Ascending aorta (tissue), 2 donors: ENCODE results near the gene DIP2A. TPM values are rescaled to one million over a fixed set of nuclear protein-coding genes. Genes with fewer than 3 reads are reported as not detected.
"Not testable (repeated sequence)": the region's sequence is repeated elsewhere in the genome, so short reads cannot be mapped to it uniquely, and the experiment has no call there.

Source experiments
- DNase-seq, 2 donors: peaks; one replicate each; pipeline ENCODE4 v3.0.0-alpha.2; 2019; ENCODE audit warnings: low spot score in 2 of 2
- H3K27ac ChIP-seq, 2 donors: fragments of 200-600 bp; sonication (generic); one replicate each; pipeline ENCODE4 v1.5.1; 2016 to 2017; ENCODE audit warnings: mild to moderate bottlenecking in 1 of 2
- H3K27me3 ChIP-seq: fragments of 200-600 bp; sonication (generic); one replicate; pipeline ENCODE4 v1.5.1; 2017
- H3K36me3 ChIP-seq, 2 donors: fragments of 200-600 bp; sonication (generic); one replicate each; pipeline ENCODE4 v1.5.1; 2016
- H3K4me1 ChIP-seq, 2 donors: fragments of 200-600 bp; sonication (generic); one replicate each; pipeline ENCODE4 v1.5.1; 2016 to 2017; ENCODE audit warnings: mild to moderate bottlenecking in 1 of 2
- H3K4me3 ChIP-seq, 2 donors: fragments of 200-600 bp; sonication (generic); one replicate each; pipeline ENCODE4 v1.5.1; 2016 to 2017; ENCODE audit warnings: mild to moderate bottlenecking in 1 of 2
- H3K9me3 ChIP-seq, 2 donors: fragments of 200-600 bp; sonication (generic); one replicate each; pipeline ENCODE4 v1.5.1; 2016
- CTCF ChIP-seq, 3 experiments: fragments of 200-600 bp in 2 of 3; fragments of 450-650 bp in 1 of 3; sonication (generic) in 2 of 3; IDR thresholded peaks; one replicate each; pipeline ENCODE4 v1.5.1; 2016 to 2019; ENCODE audit warnings: antibody characterized with exemption in 3 of 3, mild to moderate bottlenecking in 1 of 3, moderate library complexity in 1 of 3
- intact Hi-C: fragments of 100-400 bp; cut with DNase I; formaldehyde crosslinking; loops from one replicate; pipeline ENCODE4 v1.15.1; 2023
- total RNA-seq: library from RNA; depleted of rRNA; stranded (reverse); fragments of >200 nt; gene quantifications from one replicate; pipeline ENCODE4 v1.1.0, GENCODE V29; 2016

Gene DIP2A
- total RNA-seq, 1 donor from 2014 or later = 72.8 TPM

- no peaks in the 10 kb centered on the region for H3K9me3 ChIP-seq
- peak in 1 of 2 donors; percentile 70 for DNase-seq
- peak overlapping the region; percentile 74 to 83 for H3K27ac ChIP-seq
- no peak for TF ChIP-seq CTCF (IDR thresholded peaks at IDR 0.05)
- intact Hi-C loops = loop anchor here (5.0 kb wide), 1 partner anchor 232 kb away; the partner anchor contains the start of gene LSS
- peak overlapping the region; percentile 89 to 98 for H3K4me3 ChIP-seq
- peaks cover 0 to 17% of the 10 kb centered on the region in 2 donors for H3K4me1 ChIP-seq
- no peaks in the 10 kb centered on the region for H3K36me3 ChIP-seq
- H3K27me3 ChIP-seq = no peaks in the 10 kb centered on the region
Observed at GRCh38 chr21:46459356-46460112, 843 bp downstream of the DIP2A start.

DNA sequence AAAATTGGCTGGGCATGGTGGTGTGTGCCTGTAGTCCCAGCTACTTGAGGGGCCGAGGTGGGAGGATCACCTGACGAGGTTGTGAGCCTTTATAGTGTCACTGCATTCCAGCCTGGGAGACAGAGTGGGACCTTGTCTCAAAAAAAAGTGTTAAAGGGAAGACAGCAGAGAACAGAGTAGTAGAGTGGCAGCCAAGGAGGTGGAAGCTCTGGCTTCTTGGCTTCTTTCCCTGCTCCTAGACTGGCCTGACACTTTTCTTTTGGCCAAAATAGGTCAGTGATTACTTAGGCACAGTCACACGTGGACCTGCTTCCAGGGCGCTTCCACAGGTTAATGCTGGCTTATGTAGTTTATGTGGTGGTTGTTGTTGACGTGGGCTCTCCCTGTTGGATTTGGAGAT, 3.2 kb downstream of the DIP2A start:
- Histone ChIP-seq H3K36me3 (no peaks in the 10 kb centered on the region), H3K4me3 (no peak overlapping the region), H3K4me1 (peaks cover 0 to 14% of the 10 kb centered on the region in 2 donors), H3K27ac (no peak overlapping the region), H3K27me3 (no peaks in the 10 kb centered on the region), H3K9me3 (no peaks in the 10 kb centered on the region)
- no peak for TF ChIP-seq CTCF (IDR thresholded peaks at IDR 0.05)
- no peak for DNase-seq
- intact Hi-C loops = no loop called here

DNA sequence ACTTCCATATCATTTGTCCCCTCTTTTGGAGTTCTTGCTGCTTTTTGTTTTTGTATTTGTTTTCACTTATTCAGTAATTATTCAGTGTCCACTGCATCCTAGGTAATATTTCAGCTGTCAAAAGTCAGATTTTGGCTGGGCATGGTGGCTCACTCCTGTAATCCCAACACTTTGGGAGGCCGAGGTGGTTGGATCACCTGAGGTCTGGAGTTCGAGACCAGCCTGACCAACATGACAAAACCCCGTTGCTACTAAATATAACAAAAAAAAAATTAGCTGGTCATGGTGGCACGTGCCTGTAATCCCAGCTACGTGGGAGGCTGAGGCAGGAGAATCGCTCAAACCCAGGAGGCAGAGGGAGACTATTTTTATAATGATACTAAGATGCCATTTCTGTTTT, 6.5 kb downstream of the DIP2A start:
- H3K27me3 ChIP-seq, H3K9me3 ChIP-seq, H3K4me1 ChIP-seq, intact Hi-C loops, DNase-seq, H3K27ac ChIP-seq, H3K4me3 ChIP-seq, H3K36me3 ChIP-seq: not testable (repeated sequence)

DNA sequence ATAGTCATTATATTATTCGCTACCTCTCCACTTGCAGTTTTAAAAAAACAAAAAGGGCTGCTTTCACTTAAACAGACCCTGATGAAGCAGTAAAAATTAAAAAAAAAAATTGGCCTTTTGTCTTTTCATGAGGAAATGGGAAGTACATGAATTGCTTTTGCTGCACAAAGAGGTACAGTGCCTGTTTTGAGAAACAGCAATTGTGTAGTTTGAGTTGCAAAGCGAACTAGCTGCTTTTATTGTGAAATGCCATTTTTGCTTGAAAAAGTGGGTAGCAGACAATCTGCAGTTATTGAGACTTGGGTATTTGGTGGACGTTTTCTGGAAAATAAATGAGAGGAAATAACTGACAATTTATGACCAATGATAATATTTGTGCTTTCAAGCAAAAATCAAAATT, 7.0 kb downstream of the DIP2A start:
- Histone ChIP-seq H3K4me1 (no peaks in the 10 kb centered on the region), H3K9me3 (no peaks in the 10 kb centered on the region), H3K36me3 (peaks cover 0 to 6% of the 10 kb centered on the region in 2 donors), H3K27me3 (no peaks in the 10 kb centered on the region), H3K4me3 (no peak overlapping the region), H3K27ac (no peak overlapping the region)
- TF ChIP-seq CTCF (IDR thresholded peaks at IDR 0.05) = no peak
- DNase-seq = no peak
- intact Hi-C loops = no loop called here

DNA sequence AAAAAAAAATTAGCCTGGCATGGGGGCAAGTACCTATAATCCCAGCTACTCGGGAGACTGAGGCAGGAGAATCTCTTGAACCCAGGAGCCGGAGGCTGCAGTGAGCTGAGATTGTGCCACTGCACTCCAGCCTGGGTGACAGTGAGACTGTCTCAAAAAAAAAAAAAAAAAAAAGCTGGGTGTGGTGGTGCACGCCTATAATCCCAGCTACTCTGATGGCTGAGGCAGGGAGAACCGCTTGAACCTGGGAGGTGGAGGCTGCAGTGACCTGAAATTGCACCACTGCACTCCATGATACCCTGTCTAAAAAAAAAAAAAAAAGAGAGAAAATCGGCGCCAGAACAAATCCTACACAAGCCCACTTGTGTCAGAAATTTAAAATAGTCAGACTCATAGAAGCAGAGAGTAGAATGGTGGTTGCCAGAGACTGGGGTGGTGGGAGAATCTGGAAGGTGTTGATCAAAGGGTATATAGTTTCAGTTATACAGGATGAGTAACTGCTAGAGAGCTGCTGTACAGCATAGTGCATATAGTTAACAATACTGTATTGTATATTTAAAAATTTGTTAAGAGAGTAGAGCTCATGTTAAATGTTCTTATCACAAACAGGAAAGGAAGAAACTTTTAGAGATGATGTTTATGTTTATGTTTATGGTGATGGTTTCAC, 9.6 kb downstream of the DIP2A start:
- Histone ChIP-seq H3K9me3 (no peaks in the 10 kb centered on the region), H3K4me1 (no peaks in the 10 kb centered on the region), H3K27me3 (no peaks in the 10 kb centered on the region), H3K36me3 (peaks cover 0 to 6% of the 10 kb centered on the region in 2 donors), H3K4me3 (no peak overlapping the region), H3K27ac (no peak overlapping the region)
- TF ChIP-seq CTCF (IDR thresholded peaks at IDR 0.05) = no peak
- DNase-seq = no peak
- intact Hi-C loops = no loop called here

DNA sequence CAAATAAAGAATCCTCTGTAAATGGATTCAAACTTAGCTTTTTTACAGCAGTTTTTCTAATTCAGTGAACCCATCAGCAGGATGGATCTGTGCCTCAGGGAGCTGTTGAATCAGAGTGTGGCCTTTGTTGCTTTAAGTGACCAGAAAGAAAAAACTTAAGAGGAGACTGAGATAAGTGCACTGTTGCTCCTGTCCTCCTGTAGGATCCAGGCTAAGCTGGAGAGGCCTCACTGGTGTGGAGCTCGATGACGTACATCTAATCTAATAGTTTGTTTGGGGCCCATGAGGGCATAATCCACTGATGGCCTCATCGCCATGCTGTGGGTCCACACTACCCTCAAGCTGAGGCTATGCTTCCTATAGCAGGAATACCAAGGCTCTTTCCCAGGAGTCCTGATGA, 10.6 kb downstream of the DIP2A start:
- no peak for TF ChIP-seq CTCF (IDR thresholded peaks at IDR 0.05)
- no peaks in the 10 kb centered on the region for H3K4me1 ChIP-seq
- H3K4me3 ChIP-seq = no peak overlapping the region
- no peak for DNase-seq
- no peak overlapping the region for H3K27ac ChIP-seq
- H3K9me3 ChIP-seq = no peaks in the 10 kb centered on the region
- H3K36me3 ChIP-seq = peaks cover 0 to 6% of the 10 kb centered on the region in 2 donors
- intact Hi-C loops = no loop called here
- H3K27me3 ChIP-seq = no peaks in the 10 kb centered on the region
